Bronchial epithelial cell (primary cell): ENCODE results near the gene TMEM208. TPM values are rescaled to one million over a fixed set of nuclear protein-coding genes. Genes with fewer than 3 reads are reported as not detected.

Experiments used
- DNase-seq: peaks from one replicate; pipeline ENCODE4 v3.0.0-alpha.2; 2010; ENCODE audit warnings: low read depth
- FAIRE-seq: peaks from 2 replicates; lab custom pipeline; 2011; peaks lifted over from hg19 to GRCh38; lab: Jason Lieb, UNC
- H3K27me3 ChIP-seq: 2 replicates; pipeline ENCODE4 v1.5.1; 2011; ENCODE audit warnings: low read length; ENCODE audit not compliant: control insufficient read depth, insufficient read depth
- H3K36me3 ChIP-seq: 2 replicates; pipeline ENCODE4 v1.5.1; 2011; ENCODE audit warnings: low read length; ENCODE audit not compliant: control insufficient read depth, insufficient read depth
- H3K4me3 ChIP-seq: 2 replicates; pipeline ENCODE4 v1.5.1; 2011; ENCODE audit warnings: mild to moderate bottlenecking, low read depth, low read length, control low read depth
- total RNA-seq: library from RNA; depleted of rRNA; stranded (reverse); fragments of >200 nt; gene quantifications from 2 replicates; pipeline ENCODE4 v1.2.1, GENCODE V29; 2014
- TF ChIP-seq, protein P1 (sequence below): IDR thresholded peaks from 2 replicates; pipeline ENCODE4 v1.5.1; 2011; ENCODE audit warnings: mild to moderate bottlenecking, moderate library complexity, low read length, control low read depth, inconsistent platforms; ENCODE audit not compliant: insufficient read depth, severe bottlenecking

TMEM208 gene
- total RNA-seq, 1 donor from 2014 or later: 56.9 TPM

DNA sequence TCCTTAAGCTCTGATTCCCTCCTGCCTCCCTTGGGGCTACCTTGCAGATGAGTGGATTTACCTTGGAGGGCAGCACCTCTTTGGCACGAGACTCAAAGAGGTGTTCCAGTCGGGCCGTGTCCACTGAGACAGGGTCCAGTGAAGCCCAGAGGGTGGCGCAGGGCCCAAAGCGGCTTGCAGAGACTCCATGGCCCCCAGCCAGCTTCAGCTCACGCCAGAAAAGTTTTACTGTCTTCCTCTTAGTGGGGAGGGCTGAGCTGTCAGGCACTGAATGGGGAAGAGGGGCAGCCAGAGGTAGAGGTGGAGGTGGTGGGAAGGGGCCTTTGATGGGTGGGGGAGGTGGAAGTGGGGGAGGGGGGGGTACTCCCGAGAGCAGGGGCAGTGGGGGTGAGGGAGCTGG, 6.7 kb downstream of the TMEM208 start:
- Histone ChIP-seq H3K27me3 (no peaks in the 10 kb centered on the region), H3K36me3 (peaks cover 41% of the 10 kb centered on the region), H3K4me3 (no peak overlapping the region)
- no peak for DNase-seq
- TF ChIP-seq, protein P1, sequence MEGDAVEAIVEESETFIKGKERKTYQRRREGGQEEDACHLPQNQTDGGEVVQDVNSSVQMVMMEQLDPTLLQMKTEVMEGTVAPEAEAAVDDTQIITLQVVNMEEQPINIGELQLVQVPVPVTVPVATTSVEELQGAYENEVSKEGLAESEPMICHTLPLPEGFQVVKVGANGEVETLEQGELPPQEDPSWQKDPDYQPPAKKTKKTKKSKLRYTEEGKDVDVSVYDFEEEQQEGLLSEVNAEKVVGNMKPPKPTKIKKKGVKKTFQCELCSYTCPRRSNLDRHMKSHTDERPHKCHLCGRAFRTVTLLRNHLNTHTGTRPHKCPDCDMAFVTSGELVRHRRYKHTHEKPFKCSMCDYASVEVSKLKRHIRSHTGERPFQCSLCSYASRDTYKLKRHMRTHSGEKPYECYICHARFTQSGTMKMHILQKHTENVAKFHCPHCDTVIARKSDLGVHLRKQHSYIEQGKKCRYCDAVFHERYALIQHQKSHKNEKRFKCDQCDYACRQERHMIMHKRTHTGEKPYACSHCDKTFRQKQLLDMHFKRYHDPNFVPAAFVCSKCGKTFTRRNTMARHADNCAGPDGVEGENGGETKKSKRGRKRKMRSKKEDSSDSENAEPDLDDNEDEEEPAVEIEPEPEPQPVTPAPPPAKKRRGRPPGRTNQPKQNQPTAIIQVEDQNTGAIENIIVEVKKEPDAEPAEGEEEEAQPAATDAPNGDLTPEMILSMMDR: no peak
- FAIRE-seq: no peak

DNA sequence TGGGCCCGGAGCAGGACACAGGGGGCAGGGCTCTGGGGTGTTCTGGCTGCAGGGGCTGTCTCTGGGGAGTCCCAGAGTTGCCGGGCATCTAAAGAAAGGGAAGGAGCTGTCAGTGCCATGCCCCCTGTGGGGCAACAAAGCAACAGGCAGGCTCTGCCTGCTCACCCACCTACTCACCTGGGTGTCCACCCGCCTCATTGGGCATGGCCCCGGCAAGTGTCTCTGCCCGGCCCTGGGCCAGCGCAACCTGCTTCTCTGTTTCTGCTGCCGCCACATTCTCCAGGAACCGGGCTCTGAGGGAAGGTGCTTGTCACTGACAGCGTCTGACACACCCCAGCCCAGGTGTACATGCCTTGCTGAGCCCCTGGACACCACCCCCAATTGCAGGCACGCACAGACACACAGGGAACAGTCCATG, 7.3 kb downstream of the TMEM208 start:
- no peaks in the 10 kb centered on the region for H3K27me3 ChIP-seq
- TF ChIP-seq, protein P1: no peak
- H3K36me3 ChIP-seq: peaks cover 40% of the 10 kb centered on the region
- FAIRE-seq: no peak
- no peak for DNase-seq
- H3K4me3 ChIP-seq: no peak overlapping the region

DNA sequence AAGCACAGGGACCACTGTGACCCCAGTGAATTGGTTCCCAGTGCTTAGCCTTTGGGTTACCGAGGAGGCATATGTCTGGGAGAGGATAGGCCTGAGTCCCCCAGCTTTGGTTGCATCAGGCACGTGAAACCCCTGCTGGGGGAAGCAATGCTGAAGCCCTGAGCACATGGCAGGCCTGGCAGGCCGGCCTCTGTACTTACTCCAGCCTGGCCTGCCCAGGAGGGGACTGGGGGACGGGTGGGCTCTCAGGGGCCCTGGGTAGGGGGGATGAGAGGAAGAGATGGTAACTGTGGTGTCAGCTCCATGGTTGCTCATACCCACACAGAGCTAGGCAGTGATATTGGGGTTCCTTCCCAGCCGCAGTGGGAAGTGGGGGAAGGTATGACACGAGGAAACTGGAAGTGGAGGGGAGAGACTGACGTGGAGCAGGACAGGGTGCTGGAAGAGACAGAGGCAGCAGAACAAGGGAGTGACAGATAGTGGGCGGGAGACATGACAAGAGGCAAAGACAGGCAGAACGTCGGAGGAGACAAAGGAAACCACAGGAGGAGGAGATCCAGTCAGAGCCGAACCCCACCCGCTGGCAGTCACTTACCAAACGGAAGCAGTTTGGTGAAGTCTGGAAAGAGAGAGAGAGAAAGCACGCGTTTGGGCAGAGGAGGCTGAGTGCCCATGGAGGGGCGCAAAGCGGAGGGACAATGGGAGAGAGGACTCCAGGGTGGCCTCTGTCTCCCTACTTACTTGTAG, 9.1 kb downstream of the TMEM208 start:
- Histone ChIP-seq H3K36me3 (peaks cover 32% of the 10 kb centered on the region), H3K4me3 (no peak overlapping the region), H3K27me3 (no peaks in the 10 kb centered on the region)
- TF ChIP-seq, protein P1: no peak
- no peak for DNase-seq
- no peak for FAIRE-seq

DNA sequence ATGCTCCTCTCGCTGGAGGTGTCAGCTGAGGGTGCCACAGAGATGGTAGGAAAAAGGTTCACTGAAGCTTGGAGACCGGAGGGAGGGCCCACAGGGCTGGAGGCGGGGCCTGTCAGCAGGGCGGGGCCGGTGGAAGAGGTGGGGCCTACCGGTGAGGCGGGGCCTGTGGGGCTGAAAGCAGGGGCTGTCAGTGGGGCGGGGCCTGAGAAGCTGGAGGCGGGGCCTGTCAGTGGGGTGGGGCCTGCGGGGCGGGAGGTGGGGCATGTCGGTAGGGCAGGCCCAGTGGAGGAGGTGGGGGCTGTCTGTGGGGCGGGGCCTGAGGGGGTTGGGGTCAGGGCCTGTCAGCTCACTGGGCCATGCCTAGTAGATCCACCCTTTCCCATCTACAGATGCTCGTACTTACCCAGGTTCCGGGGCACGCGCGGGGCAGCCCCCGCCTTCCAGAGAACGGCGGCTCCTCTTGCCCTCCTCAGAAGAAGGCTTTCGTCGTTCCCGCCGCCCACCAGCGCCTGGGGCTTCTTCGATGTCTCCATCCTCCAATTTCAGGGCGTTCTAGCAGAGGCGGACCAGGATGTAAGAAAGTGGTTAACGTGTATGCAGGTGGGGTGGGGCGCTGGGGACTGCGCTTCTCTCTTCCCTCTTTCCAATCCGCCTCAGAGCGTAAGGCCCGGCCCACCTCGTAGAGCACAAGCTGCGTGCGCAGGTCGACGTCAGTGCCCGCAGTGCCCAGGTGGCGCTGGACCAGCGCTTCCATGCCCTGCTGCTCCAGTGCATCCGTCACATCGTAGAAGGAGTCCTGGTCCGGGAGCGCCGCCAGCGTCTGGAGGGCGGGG, 9.8 kb downstream of the TMEM208 start:
- Histone ChIP-seq H3K4me3 (no peak overlapping the region), H3K27me3 (no peaks in the 10 kb centered on the region), H3K36me3 (peaks cover 24% of the 10 kb centered on the region)
- DNase-seq: no peak
- no peak for FAIRE-seq
- TF ChIP-seq, protein P1: no peak

DNA sequence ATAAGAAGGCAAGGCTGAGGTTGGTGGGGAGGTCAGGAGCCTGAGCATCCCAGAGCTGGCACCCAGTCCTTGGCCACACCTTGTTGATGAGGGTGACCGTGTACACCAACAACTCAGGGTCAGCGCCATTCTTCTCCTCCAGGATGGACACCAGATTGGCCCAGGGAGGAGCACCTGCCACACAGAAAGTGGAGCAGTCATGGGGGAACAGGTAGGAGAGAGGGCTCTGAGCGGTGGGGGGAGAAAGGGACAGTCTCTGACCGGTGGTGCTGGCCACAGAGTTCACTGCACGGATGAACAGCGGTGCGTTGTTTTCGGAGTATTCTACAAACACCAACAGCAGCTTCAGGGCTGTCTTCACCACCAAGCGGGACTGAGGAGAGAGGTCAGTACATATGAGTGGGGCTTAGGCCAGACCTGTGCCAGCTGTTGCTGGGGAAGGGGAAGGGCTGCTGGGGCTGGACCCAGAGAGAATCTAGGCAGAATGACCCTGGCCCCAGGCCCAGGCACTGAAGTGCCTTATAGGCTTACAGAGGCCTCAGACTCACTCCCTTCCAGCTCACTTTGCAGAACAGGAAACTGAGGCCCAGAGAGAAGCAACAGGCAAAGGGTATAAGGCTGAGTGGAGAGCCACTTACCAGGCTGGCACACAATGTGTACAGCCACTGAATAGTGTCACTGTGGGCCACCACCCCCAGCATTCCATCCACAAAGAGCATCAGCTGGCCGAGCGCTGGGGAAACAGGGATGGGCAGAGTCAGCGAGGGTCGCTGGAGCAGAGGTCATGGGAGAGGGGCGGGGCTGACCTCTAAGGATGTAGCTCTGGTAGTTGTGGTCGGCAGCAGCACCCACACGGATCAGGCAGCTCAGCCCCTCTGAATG, 10.7 kb downstream of the TMEM208 start:
- TF ChIP-seq, protein P1: no peak
- FAIRE-seq (no peak), DNase-seq (no peak)
- Histone ChIP-seq H3K4me3 (no peak overlapping the region), H3K36me3 (peaks cover 21% of the 10 kb centered on the region), H3K27me3 (no peaks in the 10 kb centered on the region)
